GM13977 (cell line): ENCODE data around the gene CACNA1C.

Source experiments
- DNase-seq: peaks from one replicate; pipeline ENCODE4 v3.0.0; 2012; ENCODE audit warnings: low spot score
- in situ Hi-C: fragments of 300-500 bp; cut with MboI; formaldehyde crosslinking; loops from one replicate; pipeline ENCODE4 v1.12.0; 2022; ENCODE audit warnings: low sequenced_read_pairs, low pct_unique_long_range_greater_than_20kb, mixed read lengths, inconsistent platforms; ENCODE audit not compliant: unreplicated experiment
- TF ChIP-seq, protein P1 (sequence below): IDR thresholded peaks from 2 replicates; pipeline ENCODE4 v1.5.1; 2012; ENCODE audit warnings: mild to moderate bottlenecking, control low read depth; ENCODE audit not compliant: insufficient read depth; ENCODE audit errors: extremely low read depth, missing control alignments

The CACNA1C gene

DNA sequence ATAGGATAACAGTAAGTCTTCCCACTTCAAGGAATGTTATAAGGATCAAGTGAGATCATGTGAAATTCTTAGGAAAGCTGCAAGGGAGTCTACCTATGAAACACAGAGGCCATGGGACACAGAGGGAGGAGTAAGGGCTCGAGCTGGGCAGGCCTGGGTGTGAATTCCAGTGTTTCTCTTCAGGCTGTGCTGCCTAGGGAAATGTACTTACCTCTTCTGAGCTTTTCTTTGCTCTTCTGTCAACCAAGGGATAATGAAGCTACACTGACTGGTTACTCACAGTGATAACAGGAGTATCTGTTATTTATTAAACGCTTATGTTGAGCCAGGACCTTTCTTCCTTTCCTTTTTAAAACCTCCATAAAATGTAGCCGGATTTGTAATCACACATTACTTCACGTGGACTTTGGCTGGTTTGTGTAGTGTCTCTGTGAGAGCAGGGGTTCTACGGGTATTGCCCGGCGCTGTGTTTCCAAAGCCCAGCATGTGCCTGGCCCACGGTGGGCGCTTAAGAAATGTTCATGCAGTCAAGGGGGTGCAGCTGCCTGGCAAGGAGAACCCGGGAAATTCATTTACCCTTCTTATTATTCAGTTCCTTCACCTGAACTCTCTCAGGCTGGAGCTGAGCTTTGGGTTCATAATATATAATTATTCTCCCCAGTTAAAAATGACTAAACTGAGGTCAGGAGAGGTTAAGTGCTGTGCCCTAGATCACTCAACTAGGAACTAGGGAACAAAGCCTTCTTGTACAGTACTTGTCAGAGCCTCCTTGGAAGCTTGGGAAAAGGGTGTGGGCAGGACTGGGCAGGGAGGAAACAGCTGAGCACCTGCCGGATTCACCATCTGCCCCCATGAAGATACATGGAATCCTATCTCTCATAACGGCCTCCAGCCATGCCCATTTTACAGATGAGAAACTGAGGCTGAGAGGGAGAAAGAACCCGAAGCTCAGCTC, 214.2 kb downstream of the CACNA1C start:
- DNase-seq, result no peak
- in situ Hi-C loops, result no loop called here
- TF ChIP-seq, protein P1, sequence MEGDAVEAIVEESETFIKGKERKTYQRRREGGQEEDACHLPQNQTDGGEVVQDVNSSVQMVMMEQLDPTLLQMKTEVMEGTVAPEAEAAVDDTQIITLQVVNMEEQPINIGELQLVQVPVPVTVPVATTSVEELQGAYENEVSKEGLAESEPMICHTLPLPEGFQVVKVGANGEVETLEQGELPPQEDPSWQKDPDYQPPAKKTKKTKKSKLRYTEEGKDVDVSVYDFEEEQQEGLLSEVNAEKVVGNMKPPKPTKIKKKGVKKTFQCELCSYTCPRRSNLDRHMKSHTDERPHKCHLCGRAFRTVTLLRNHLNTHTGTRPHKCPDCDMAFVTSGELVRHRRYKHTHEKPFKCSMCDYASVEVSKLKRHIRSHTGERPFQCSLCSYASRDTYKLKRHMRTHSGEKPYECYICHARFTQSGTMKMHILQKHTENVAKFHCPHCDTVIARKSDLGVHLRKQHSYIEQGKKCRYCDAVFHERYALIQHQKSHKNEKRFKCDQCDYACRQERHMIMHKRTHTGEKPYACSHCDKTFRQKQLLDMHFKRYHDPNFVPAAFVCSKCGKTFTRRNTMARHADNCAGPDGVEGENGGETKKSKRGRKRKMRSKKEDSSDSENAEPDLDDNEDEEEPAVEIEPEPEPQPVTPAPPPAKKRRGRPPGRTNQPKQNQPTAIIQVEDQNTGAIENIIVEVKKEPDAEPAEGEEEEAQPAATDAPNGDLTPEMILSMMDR, result no peak

DNA sequence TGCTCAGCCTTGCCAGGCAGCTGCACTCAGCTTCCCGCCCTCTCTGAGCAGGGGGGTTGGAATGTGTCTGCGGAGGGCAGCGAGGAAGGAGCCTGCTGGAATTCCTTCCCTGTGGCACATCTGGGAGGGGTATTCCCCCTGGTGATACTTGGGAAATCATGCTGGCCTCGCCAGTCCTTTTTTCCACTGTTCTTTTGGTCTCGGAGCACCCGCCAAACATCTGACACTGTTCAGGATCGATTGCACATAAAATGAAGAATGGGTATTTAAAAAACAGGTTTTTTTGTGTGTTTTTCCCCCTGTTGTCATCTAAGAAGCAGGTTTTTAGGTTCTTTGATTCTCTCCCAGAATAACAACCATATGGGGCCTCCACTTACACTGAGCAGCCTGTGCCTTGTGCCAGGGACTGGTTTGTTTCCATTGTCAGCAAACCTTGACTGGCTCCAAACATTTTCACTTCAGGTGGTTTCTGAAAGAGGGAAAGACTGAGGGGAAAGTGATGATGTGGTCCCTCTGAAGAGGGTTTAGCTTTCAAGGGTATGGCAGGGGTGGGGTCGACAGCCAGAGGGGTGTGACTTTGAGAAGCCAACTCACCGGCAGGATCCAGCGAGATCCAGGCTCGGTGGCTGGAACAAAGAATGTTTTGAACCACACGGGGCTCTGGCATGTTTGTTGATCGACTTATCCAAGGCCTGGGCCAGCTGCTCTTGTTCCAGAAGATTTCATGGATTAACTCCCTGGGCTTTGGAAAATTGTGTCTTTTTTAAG, 215.1 kb downstream of the CACNA1C start:
- no peak for DNase-seq
- in situ Hi-C loops, result no loop called here
- TF ChIP-seq, protein P1, result no peak

DNA sequence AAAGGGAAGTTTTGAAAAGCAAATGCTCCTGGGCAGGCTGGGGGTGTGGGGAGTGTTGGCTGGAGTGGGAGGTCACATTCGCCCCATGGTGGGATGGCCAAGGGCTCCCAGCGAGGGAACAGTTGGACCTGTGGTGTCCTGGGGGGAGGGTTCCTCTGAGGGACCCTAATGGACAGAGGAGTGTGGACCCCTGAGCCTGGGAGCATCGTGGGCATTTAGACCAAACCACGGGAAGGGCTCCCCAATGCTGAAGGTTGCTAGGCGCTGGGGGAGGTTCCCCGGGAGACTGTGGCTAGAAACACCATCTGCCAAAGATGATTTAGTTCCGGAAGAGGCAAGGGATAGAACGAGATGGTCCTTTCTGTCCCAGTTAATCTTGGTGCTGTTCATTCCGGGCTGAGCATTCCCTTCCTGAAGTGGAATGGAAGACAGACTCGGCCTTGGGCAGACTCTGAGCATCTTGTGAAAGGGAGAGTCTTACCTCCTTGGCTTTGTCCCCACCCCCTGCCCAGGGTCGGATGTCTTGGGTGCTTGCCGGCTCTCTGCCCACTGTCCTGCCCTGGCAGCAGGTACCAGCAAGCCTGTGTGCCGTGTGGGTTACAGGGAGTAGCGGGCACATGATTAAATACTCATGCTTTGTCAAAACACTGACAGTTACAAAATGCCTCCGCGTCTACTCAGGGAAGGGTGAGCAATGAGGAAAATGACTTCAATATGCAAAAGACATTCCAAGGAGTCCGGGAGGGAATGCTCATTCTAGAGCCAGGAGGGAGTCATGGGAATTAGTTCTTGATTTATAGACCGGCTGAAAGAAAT, 215.9 kb downstream of the CACNA1C start:
- TF ChIP-seq, protein P1, result no peak
- in situ Hi-C loops, result no loop called here
- no peak for DNase-seq

DNA sequence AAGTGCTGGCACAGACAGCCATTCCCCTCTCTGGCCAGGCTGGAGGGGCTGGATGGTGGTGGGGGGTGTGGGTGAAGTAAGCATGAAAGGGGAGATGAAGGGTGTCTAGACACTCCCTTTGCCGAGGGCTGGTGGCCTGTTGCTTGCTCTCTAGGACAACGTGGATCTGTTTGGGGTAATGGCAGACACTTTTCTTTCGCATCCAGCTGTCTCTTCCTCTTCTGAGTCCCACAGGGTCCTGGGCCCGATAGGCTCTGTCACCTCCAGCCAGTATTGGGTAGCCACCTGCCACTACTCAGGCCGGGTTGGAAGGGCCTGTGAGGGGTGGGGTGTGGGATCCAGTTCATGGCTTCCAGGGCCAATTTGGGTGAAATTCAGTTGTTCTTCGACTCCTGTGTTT, 218.1 kb downstream of the CACNA1C start:
- no peak for DNase-seq
- in situ Hi-C loops, result no loop called here
- TF ChIP-seq, protein P1, result no peak

DNA sequence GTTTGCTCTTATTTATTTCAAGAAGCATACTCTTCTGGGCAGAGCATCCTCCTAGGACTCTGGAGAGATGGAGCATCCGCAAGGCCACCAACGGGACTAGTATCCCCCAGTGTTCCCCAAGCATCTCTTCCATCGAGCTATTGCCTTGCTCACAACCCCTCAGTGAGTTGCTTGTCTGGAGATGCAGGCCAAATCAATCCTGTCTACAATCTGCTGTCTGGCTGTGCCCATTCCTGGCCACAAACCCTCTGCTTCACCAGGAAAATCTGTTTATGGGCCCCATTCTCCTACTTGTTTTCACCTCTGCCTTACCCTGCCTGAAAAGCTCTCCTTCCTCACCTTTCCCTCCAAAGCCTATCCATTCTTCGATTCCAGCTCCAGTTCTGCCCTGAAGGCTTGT, 219.2 kb downstream of the CACNA1C start:
- in situ Hi-C loops, result no loop called here
- TF ChIP-seq, protein P1, result no peak
- no peak for DNase-seq

DNA sequence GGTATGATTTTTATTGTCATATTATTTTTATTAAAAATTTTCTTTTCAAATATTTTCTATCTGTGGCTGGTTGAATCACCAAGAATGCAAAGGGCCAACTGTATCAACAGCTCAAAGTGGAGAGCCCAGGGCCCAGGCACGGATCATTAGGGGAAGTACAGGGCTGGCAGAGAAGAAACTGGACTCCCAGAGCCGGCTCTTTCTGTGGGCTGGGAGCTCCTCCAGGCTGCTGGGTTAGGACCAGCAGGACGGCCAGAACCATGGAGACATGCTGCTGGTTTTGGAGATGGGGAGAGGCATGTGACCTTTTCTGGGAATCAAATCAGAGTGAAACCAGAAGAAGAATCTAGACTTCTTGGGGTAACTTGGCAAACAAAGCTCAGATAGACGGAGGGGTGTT, 220.5 kb downstream of the CACNA1C start:
- no peak for DNase-seq
- TF ChIP-seq, protein P1, result no peak
- in situ Hi-C loops, result no loop called here
